GM19238 (cell line): ENCODE results near the gene CAPN15.
"Not testable (repeated sequence)": the region's sequence is repeated elsewhere in the genome, so short reads cannot be mapped to it uniquely, and the experiment has no call there.

Source experiments
- DNase-seq: peaks from one replicate; pipeline ENCODE4 v3.0.0; 2011; ENCODE audit warnings: low spot score; ENCODE audit not compliant: insufficient read length

Gene CAPN15

DNA sequence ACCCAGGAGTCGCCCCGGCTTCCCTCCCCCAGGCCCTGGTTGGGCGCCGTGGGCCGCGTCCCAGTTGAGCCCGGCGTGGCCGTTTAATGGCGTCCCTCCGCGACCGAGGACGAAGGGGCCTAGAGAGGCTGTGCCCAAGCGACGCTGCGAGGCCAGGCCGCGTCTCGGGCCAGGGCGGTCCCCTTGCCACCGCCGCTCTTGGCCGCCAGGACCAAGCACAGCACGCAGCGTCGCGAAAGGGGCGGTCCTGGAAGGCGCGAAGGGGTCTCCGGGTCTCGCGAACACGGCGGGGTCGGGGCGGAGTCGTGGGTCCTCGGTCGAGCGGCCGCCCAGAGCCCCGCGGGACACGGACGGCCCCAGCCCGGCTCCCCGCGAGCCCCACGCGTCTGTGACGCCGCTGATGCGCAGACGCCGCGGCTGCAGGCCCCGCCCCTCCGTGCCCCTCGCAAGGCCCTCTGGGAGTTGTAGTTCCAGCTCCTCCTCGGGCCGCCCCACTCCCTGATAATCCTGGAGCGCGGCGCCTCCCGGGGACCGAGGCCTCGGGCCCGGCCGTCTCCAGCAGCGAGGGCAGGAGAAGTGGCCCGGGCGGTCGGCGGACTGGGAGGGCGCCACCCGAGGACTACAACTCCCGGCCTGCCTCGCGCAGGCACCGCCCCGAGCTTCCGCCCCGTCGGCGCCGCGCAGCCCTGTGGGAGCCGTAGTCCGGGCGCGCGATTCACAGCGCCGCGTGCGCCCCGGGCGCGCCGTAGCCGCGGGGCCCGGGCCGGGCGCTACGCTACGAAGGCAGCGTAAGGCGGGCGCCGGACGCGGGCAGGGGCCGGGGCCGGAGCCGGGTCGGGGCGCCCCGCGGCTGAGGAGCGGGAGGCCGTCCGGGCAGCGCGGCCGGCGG is at the start of gene CAPN15:
CAPN15 (plus strand) TSS at position 698 of the 889 bp plus-strand sequence. CDS start 19,127 bp downstream, outside the sequence.
- DNase-seq = peak; percentile 86

DNA sequence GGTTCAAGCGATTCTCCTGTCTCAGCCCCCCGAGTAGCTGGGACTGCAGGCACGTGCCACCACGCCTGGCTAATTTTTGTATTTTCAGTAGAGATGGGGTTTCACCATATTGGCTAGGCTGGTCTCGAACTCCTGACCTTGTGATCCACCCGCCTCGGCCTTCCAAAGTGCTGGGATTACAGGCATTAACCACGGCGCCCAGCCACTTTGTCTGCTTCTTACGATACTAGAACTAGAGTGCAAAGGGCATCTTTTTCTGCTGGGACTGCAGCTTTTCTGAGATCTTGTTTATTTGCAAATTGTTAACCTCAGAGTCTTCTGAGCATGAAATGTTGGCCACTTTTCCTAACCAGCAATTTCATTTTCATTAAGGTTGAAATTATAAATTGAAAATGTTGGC is 49.2 kb upstream of the CAPN15 start:
- DNase-seq = not testable (repeated sequence)

DNA sequence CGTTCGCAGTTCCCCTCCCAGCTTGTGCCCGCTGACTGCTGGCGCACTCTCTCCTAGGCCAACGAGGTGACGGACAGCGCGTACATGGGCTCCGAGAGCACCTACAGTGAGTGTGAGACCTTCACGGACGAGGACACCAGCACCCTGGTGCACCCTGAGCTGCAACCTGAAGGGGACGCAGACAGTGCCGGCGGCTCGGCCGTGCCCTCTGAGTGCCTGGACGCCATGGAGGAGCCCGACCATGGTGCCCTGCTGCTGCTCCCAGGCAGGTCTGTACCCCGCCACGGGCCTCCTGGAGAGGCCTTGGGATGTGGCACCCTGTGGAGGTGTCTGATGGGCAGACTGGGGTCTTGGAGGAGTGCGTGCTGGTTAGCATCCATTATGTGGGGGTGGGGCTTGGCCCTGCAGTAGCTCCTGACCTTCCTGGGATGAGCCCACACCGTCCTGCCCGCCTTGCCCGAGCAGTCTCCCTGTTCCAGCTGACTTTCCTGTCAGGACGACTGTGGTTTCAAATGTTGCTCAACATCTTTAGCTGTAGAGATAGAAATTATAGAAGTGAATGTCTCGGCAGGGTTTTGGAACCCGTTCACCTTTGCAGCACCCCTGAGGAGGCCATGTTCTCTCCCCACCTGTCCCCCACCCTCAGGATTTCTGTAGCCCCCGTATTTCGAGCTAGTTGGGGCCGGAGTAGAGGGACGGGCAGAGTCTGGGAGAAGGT is 44.9 kb upstream of the CAPN15 start:
- DNase-seq = no peak

DNA sequence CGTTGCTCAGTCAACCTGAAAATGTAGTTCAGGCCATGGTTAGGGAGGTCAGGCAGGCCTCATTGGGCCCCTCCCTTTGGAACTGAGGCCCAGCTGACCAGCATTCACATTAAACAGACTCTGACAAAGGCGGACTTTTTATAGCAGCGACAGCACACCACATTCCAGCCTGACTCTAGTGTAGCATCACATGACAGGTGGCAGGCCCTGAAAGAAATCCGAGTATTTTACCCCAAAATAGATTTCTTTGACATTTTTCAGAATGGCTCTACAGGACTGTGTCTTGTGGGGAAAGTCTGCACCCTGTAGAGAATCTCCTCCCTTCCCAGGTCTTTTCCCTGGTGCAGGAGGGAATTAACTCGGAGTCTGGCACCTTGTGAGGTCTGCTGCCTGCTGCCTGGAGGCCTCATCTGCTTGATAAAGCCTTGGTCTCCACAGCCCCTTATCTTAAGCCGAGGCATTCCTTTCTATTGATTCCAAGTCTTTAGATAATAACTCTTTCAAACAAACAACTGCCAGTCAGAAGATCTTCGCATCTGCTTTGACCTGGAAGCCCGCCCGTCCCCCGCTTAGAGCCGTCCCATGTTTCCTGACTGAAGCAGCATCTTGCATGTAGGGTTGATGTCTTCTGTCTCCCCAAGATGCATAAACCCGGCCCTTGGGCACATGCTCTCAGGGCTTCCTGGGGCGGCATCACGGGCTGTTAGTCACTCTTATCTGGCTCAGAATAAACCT is 44.0 kb upstream of the CAPN15 start:
- DNase-seq = no peak

DNA sequence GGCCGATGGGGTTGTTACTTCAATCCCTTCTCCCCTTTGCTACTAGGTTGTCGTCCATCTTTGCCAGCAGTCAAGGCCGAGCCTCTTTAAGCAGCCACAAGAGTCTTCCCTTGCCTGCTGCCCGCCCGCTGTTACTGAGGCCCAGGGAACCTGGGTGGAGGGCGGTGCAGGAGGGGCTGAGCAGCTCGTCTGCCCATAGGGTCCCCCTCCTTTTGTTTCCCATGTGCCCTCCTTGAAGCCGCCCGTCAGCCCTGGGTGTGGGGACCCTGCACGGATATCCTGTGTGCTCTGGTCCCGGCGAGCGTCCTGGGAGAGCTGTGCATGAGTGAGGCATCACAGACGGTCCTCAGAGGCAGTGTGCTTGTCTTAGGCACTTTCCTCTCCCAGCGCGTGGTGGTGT is 37.9 kb upstream of the CAPN15 start:
- DNase-seq = no peak

DNA sequence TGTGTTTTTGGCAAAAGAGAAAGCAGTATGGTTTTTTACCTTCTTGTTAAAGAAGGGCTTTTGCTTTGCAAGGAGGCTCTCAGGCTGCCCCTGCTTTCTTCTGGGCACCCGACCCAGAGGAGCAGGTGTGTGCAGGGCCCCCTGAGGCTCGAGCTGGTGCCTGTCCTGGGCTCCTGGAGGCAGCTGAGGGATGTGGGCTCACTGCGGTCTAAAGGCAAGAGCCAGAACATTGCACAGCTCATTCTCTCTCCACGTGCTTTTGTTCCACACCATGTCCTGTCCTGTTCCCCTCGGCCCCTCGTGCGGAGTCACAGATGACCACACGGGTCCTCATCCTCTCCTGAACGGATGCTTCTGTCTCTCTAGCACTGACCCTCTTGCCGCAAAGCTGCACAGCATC is 36.7 kb upstream of the CAPN15 start:
- no peak for DNase-seq

DNA sequence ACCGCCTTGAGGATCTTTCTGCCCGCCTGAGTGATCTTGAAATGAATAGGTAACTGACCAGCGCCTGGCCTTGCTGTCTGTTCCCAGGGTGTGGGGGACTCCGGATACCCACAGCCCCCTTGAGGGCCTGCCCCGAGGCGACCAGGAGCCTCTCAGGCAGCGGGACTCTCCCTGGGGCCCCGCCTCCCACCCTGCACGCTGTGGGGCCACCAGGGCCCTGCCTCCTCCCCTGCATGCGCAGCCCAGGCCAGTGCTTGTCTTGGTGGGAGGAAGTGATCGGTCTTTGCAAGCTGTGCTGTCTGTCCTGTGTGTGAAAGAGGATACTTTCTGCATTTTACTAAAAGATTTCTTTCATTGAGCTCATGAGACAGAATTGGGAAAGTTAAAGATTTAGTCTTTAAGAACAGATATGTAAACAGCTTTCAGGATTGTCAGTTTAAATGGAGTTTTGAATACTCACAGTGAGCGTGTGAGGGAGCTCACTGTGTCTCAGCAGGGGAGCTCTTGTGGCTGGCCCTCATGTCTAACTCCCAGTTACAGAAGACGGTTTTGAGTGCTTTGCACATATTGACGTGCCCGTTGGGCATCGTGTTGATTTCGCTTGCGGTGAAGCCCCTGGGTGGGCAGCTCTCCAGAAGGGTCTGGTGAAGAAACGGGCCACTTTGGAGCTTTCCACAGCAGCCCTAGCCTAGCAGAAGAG is 36.1 kb upstream of the CAPN15 start:
- no peak for DNase-seq

DNA sequence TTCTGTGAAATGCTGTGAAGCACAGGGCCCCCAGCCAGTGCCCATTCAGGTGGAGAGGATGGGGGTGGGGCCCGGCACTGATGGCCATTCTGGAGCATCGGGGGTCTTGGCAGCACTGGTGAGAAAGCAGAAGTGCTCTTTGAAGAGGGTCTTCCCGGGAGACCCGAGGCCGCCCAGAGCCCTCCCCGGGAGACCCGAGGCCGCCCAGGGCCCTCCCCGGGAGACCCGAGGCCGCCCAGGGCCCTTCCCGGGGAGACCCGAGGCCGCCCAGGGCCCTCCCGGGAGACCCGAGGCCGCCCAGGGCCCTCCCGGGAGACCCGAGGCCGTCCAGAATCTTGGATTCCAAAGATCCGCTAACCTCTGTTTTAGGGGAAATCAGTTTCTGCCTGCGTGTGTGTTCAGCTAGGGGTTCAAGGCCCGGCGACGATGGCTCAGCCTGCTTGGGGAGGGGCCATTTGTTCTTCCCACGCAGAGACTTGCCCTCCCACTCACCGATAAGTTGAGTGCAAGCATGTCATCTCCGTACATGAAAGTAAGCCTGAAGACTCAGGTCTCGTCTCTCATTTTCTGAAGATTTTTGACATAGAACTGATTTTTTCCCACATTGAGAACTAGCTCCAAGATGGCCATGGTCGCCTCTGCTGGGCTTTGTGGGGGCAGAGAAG is 35.2 kb upstream of the CAPN15 start:
- DNase-seq = no peak

DNA sequence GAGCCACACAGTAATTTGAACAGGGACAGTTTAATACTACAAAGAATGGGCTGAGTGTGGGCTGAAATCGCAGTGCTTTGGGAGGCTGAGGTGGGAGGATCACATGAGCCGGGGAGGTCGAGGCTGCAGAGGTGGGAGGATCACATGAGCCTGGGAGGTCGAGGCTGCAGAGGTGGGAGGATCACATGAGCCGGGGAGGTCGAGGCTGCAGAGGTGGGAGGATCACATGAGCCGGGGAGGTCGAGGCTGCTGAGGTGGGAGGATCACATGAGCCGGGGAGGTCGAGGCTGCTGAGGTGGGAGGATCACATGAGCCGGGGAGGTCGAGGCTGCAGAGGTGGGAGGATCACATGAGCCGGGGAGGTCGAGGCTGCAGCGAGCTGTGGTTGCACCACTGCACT is 32.8 kb upstream of the CAPN15 start:
- not testable (repeated sequence) for DNase-seq

DNA sequence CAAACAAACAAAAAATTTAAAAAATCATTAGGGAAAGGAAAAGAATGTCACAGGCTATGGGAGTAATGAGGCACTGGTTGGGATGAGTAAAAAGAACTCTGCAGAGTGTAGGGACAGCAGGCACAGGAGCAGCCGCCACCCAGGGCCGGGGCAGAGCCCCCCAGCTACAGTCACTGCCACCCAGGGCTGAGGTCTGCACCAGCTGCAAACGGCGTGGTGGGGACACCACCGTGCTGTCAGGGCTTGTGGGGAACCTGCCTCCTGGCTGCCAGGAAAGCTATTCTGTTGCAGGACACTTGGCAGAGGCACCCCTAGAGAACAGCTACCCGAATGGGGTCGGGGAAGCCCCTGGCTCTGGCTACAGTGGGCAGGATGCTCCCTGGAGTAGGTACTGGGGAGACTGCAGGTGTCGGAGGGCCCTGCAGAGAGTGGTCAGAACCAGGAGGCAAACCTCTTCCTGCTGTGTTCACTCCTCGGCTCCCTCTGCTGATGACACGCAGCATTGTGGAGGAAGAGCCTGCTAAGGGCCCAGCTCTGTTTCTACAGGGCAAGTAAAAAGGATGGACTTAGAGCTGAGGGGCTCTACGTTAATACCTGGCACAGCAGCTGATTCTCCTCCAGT is 32.3 kb upstream of the CAPN15 start:
- DNase-seq = no peak

DNA sequence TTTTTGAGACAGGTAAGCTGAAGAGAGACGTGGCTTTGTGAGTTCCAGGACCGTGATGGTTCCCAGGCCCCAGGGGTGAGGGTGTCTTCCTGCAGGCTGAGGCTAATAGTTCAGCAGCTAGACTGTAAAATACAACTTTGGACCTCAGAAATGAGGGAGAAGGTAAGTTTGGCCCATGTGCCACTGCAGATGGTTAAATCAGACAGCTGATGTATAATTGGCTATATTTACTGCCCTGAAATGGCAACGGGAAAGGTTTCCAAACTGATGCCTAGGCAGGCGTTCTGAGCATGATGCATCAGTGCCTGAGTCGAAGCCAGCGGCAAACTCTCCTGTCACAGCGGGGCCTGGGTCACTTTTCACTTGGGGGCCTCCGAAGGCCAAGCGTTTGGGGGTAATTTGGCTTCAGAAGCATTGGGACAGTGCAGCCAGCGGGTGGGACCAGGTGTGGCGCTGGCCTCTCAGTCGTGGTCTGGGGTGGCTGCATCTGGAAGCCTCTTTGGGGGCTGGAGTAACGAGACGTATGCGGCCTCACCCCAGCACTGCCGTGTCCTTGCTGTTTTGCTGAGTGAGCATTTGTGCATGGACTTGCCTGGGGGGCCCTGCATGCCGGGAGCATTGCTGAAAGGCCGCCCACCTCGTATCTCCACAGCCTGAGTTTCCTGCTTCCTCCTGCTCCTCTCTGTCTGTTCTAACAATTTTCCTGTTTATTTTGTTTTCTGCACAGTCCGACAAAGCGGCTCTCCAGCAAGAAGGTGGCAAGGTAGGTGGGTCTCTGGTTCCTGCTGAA is 31.2 kb upstream of the CAPN15 start:
- no peak for DNase-seq

DNA sequence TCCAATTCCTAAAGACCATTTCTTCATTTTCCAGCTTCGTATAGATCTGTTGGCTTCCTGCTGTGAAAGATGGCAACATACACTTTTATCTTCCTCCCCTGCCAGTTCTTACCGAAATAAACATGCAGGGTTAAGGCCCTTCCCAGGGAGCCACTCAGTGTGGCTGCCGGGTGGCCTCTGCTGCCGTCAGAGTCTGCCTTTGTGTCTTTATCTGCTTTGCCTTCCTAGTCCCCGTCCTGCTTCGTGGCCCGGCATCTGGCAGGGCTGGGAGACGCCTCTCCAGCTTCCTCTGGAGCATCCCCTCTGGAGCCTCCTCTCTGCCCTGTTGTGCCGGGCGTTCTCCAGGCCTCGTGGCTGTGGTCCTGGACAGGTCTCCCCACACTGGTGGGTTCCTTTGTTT is 30.3 kb upstream of the CAPN15 start:
- DNase-seq = no peak

DNA sequence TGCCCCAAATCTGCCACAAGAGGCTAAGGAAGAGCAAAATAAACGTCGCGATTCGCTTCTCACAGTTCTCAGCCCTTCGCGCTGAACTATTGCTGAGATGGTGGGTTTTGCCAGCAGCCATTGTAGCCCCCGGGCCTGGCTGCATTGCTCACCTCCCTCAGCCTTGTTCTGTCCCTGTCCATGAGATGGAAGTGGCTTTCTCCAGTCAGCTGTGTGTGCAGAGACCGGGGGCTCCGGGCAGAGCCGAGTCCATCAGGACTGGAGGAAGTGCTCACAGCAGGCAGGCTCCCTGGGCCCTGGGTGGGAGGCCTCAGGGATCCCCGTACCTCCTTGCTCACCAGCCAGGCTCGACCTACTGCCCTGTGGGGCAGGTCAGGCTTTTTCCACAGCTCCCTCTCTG is 27.6 kb upstream of the CAPN15 start:
- DNase-seq = no peak

DNA sequence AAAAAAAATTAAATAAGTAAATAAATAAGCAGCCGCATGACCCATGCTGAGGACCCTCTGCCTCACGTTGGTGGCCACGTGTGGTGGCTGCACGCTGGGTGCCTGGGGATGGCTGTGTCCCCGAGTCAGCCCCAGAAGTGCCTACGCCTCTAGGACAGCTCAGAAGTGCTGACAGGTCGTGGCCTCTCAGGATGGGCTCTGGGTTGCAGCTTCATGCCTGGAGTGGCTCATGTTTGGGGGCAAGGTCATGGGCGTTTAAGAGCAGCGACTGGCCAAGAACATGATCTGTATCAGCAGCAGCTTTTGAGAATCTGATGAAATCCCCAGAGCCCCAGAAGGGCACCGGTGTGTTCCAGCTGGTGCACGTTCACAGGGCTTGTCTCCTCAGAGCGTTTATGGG is 26.8 kb upstream of the CAPN15 start:
- no peak for DNase-seq

DNA sequence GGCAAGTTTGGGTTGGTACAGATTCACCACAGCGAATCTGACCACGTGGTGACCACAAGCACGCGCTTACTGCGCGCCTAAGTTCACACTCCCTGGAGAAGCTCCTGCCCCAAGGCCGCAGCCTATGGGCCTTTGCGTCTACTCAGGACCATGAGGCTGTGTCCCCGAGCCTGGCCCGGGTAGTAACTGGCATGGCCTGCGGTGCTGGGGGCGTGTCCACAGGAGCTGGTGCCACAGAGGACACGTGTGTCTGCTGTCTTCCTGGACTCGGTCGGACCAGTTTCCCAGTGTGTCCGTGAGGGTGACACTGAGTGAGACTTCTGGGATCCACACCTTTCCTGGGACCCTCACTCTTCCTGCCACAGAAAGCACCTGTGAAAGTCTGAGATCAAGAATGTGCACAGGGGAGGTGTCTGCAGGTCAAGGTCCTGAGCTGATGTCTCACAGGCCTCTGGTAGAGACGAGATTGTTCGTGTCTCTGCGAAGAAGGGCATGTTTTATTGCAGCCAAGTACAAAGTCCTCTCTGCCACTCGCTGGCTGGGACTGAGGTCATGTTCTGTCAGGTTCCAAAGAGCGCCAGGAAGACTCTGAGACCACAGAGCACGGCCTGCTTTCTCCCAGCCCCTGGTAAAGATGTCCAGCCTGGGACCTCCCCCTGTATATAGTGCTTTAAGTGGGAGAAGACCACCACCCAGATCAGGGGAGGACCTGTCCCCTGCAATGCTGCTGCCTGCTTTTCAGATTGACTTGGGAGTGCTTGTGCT is 25.2 kb upstream of the CAPN15 start:
- DNase-seq = no peak

DNA sequence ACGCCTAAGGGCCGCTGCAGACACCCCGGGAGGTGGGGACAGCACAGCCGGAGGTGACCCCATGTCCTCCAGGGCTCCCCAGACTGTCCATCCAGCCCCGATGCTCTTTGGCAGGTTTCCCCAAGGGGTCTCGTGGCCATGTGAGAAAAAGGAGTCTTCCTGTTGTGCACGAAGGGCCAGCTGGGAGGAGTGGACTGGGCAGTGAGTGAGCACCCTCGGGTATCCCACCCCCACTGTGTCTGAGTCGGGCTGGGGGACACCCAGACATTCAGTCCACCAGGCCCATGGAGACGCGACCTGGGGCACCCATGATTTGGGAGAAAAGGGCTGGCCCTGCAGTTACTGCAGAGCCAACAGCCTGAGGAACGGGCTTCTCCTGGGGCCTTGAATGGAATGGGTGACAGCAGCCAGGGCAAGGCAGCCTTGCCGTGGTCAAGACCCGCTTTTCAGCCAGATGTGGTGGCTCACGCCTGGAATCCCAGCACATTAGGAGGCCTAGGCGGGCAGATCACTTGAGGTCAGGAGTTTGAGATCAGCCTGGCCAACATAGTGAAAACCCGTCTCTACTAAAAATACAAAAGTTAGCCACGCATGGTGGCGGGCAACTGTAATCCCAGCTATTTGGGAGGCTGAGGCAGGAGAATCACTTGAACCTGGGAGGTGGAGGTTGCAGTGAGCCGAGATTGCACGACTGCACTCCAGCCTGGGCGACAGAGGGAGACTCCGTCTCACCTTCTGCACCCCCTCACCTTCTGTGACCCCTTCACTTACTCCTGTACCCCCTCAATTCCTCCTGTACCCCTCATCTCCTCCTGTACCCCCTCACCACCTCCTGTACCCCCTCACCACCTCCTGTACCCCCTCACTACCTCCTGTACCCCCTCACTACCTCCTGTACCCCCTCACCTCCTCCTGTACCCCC is 24.1 kb upstream of the CAPN15 start:
- DNase-seq = no peak

DNA sequence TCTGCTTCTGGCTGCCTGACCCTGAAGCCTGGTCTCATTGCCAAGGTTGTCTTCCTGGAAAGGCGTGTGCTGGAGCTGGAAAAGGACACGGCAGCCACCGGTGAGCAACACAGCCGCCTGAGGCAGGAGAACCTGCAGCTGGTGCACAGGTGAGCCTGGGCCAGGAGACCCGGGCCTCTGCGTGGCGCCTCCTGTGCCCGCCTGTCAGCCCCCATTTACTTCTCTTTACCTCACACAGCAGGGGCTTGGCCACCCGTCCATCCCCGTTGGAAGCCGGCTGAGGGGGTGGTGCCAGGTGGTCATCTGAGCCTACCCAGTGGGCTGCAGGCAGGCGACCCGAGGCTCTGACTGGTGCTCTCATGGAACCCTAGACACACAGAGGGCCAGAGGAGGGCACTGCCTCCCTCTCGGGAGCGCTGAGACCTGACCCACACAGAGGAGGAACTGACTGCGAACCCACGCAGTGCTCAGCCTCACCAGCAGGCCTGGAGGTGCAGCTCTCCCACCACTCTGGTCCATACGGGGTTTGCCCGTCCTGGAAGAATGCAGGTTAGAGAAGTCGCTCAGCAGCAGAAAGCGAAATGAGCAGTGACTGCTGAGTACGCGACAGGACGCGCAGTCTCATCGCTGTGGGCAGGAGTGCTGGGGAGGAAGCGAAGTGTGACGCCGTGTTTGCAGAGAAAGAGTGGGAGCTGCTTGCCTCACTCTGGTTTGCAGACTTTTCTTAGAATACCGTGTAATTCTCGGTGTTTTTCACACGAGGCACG is 21.9 kb upstream of the CAPN15 start:
- DNase-seq = no peak
